ENCODE data around the gene MYO18A.

MYO18A gene

DNA sequence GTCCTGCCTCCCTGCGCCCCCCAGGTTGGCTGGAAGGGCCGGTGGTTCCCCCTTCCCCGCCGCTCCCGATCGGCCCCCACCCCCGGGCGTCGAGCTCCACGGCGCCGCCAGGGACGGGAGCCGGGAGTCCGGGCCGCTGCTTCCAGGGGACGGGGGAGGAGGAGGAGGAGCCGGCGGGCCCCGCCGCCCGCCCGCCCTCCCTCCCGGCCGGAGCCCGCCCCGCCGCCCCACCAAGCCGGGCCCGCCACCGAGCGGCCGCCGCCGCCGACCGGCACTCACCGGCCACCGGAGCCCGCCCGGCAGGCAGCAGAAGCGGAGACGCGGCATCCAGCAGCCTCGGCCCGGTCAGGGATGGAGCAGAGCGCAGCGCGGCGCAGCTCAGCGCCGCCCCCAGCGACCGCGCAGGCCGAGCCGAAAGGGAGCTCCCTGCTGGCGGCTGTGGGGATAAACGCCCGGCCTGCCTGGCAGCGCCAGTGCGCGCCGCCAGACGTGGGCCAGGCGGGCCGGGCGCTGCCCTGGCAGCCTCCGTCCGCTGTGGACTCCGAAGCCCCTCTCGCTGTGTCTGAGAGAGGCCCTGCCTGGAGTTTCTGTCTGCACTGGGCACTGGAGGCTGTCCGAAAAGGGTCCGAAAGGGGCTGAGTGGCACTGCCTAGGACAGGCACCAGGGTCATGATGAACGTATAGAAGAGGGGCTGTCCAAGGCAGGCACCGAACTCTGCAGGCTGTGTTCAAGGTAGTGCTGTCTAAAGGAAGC lies at the start of gene MYO18A (continued):
- TF ChIP-seq ZNF423 (tag by site-specific recombination; IDR thresholded peaks at IDR 0.05) (no peak), HOXA7 (CRISPR knock-in tag; IDR thresholded peaks at IDR 0.05; ENCODE audit: borderline replicate concordance) (no peak), ZNF133 (tag by site-specific recombination; IDR thresholded peaks at IDR 0.05) (no peak), ZBTB20 (tag by site-specific recombination; IDR thresholded peaks at IDR 0.05) (peak; percentile 71), GLIS1 (tag by site-specific recombination; IDR thresholded peaks at IDR 0.05) (no peak), ZNF514 (tag by site-specific recombination; IDR thresholded peaks at IDR 0.05) (no peak), ZNF76 (tag by site-specific recombination; IDR thresholded peaks at IDR 0.05; ENCODE audit: borderline replicate concordance, low read depth) (no peak), ZNF140 (tag by site-specific recombination; IDR thresholded peaks at IDR 0.05) (no peak), ZNF629 (tag by site-specific recombination; IDR thresholded peaks at IDR 0.05) (no peak), ZNF621 (tag by site-specific recombination; IDR thresholded peaks at IDR 0.05) (no peak), ZNF623 (tag by site-specific recombination; IDR thresholded peaks at IDR 0.05) (no peak), ZNF830 (tag by site-specific recombination; IDR thresholded peaks at IDR 0.05; ENCODE audit: low read depth) (no peak), ZNF660 (tag by site-specific recombination; IDR thresholded peaks at IDR 0.05) (peak; percentile 86), KLF9 (tag by site-specific recombination; IDR thresholded peaks at IDR 0.05; ENCODE audit: low read depth) (no peak), YY2 (tag by site-specific recombination; IDR thresholded peaks at IDR 0.05) (no peak), ZNF624 (tag by site-specific recombination; IDR thresholded peaks at IDR 0.05) (no peak), ZNF2 (tag by site-specific recombination; IDR thresholded peaks at IDR 0.05) (no peak), ZNF146 (tag by site-specific recombination; IDR thresholded peaks at IDR 0.05) (no peak), ZNF112 (tag by site-specific recombination; IDR thresholded peaks at IDR 0.05) (no peak), ZNF311 (tag by site-specific recombination; IDR thresholded peaks at IDR 0.05; ENCODE audit: borderline replicate concordance) (no peak), ZNF416 (tag by site-specific recombination; IDR thresholded peaks at IDR 0.05) (no peak), ZXDB (tag by site-specific recombination; IDR thresholded peaks at IDR 0.05) (no peak), ZNF121 (tag by site-specific recombination; IDR thresholded peaks at IDR 0.05) (no peak)
- TF ChIP-seq, protein P1, sequence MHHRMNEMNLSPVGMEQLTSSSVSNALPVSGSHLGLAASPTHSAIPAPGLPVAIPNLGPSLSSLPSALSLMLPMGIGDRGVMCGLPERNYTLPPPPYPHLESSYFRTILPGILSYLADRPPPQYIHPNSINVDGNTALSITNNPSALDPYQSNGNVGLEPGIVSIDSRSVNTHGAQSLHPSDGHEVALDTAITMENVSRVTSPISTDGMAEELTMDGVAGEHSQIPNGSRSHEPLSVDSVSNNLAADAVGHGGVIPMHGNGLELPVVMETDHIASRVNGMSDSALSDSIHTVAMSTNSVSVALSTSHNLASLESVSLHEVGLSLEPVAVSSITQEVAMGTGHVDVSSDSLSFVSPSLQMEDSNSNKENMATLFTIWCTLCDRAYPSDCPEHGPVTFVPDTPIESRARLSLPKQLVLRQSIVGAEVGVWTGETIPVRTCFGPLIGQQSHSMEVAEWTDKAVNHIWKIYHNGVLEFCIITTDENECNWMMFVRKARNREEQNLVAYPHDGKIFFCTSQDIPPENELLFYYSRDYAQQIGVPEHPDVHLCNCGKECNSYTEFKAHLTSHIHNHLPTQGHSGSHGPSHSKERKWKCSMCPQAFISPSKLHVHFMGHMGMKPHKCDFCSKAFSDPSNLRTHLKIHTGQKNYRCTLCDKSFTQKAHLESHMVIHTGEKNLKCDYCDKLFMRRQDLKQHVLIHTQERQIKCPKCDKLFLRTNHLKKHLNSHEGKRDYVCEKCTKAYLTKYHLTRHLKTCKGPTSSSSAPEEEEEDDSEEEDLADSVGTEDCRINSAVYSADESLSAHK (tag by site-specific recombination; IDR thresholded peaks at IDR 0.05) = no peak
- TF ChIP-seq, protein P2, sequence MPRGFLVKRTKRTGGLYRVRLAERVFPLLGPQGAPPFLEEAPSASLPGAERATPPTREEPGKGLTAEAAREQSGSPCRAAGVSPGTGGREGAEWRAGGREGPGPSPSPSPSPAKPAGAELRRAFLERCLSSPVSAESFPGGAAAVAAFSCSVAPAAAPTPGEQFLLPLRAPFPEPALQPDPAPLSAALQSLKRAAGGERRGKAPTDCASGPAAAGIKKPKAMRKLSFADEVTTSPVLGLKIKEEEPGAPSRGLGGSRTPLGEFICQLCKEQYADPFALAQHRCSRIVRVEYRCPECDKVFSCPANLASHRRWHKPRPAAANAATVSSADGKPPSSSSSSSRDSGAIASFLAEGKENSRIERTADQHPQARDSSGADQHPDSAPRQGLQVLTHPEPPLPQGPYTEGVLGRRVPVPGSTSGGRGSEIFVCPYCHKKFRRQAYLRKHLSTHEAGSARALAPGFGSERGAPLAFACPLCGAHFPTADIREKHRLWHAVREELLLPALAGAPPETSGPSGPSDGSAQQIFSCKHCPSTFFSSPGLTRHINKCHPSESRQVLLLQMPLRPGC (tag by site-specific recombination; IDR thresholded peaks at IDR 0.05) = no peak
- TF ChIP-seq, protein P3, sequence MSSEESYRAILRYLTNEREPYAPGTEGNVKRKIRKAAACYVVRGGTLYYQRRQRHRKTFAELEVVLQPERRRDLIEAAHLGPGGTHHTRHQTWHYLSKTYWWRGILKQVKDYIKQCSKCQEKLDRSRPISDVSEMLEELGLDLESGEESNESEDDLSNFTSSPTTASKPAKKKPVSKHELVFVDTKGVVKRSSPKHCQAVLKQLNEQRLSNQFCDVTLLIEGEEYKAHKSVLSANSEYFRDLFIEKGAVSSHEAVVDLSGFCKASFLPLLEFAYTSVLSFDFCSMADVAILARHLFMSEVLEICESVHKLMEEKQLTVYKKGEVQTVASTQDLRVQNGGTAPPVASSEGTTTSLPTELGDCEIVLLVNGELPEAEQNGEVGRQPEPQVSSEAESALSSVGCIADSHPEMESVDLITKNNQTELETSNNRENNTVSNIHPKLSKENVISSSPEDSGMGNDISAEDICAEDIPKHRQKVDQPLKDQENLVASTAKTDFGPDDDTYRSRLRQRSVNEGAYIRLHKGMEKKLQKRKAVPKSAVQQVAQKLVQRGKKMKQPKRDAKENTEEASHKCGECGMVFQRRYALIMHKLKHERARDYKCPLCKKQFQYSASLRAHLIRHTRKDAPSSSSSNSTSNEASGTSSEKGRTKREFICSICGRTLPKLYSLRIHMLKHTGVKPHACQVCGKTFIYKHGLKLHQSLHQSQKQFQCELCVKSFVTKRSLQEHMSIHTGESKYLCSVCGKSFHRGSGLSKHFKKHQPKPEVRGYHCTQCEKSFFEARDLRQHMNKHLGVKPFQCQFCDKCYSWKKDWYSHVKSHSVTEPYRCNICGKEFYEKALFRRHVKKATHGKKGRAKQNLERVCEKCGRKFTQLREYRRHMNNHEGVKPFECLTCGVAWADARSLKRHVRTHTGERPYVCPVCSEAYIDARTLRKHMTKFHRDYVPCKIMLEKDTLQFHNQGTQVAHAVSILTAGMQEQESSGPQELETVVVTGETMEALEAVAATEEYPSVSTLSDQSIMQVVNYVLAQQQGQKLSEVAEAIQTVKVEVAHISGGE (tag by site-specific recombination; conservative IDR thresholded peaks at IDR 0.05; ENCODE audit: low read depth) = no peak
- TF ChIP-seq, protein P4, sequence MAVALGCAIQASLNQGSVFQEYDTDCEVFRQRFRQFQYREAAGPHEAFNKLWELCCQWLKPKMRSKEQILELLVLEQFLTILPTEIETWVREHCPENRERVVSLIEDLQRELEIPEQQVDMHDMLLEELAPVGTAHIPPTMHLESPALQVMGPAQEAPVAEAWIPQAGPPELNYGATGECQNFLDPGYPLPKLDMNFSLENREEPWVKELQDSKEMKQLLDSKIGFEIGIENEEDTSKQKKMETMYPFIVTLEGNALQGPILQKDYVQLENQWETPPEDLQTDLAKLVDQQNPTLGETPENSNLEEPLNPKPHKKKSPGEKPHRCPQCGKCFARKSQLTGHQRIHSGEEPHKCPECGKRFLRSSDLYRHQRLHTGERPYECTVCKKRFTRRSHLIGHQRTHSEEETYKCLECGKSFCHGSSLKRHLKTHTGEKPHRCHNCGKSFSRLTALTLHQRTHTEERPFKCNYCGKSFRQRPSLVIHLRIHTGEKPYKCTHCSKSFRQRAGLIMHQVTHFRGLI (tag by site-specific recombination; IDR thresholded peaks at IDR 0.05) = peak; percentile 43; the same call in 1 of the 2 replicates
- TF ChIP-seq, protein P5, sequence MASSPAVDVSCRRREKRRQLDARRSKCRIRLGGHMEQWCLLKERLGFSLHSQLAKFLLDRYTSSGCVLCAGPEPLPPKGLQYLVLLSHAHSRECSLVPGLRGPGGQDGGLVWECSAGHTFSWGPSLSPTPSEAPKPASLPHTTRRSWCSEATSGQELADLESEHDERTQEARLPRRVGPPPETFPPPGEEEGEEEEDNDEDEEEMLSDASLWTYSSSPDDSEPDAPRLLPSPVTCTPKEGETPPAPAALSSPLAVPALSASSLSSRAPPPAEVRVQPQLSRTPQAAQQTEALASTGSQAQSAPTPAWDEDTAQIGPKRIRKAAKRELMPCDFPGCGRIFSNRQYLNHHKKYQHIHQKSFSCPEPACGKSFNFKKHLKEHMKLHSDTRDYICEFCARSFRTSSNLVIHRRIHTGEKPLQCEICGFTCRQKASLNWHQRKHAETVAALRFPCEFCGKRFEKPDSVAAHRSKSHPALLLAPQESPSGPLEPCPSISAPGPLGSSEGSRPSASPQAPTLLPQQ (tag by site-specific recombination; IDR thresholded peaks at IDR 0.05) = no peak
- TF ChIP-seq, protein P6, sequence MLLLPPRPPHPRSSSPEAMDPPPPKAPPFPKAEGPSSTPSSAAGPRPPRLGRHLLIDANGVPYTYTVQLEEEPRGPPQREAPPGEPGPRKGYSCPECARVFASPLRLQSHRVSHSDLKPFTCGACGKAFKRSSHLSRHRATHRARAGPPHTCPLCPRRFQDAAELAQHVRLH (tag by site-specific recombination; IDR thresholded peaks at IDR 0.05) = no peak

All from HEK293 (cell line).